K562 (cell line): ENCODE measurements around the gene KCNV2.

Source experiments
- ERF ChIP-seq: fragments of 450-650 bp; formaldehyde crosslinking; IDR thresholded peaks from 2 replicates; pipeline ENCODE4 v1.4.0; 2020; ENCODE audit warnings: mild to moderate bottlenecking, mixed read lengths
- MTF1 ChIP-seq: fragments of 250-450 bp; sonication (Bioruptor Pico); IDR thresholded peaks from 2 replicates; pipeline ENCODE4 v1.9.0; 2021; ENCODE audit warnings: moderate library complexity, mild to moderate bottlenecking, inconsistent platforms, borderline replicate concordance
- POLR2AphosphoS5 ChIP-seq: IDR thresholded peaks from 2 replicates; pipeline ENCODE4 v1.6.1; 2011; ENCODE audit warnings: mild to moderate bottlenecking, low read depth, low read length, moderate library complexity; ENCODE audit not compliant: control insufficient read depth, insufficient read depth
- RAD21 ChIP-seq, 2 experiments: fragments of 250-450 bp in 1 of 2; fragments of 450-650 bp in 1 of 2; sonication (Bioruptor Pico) in 1 of 2; formaldehyde crosslinking in 1 of 2; IDR thresholded peaks in 1 of 2; conservative IDR thresholded peaks in 1 of 2; 2 replicates each; pipeline versions ENCODE4 v1.4.0 to v1.8.0; 2020 to 2022; ENCODE audit warnings: mild to moderate bottlenecking in 2 of 2, moderate library complexity in 1 of 2
- RBFOX2 ChIP-seq: fragments of 200-400 bp; formaldehyde crosslinking; IDR thresholded peaks from 2 replicates; pipeline ENCODE4 v1.6.1; 2017; ENCODE audit warnings: low read depth, mild to moderate bottlenecking, low read length, moderate library complexity
- SMARCA4 ChIP-seq: fragments of 450-650 bp; IDR thresholded peaks from 2 replicates; pipeline ENCODE4 v1.6.1; 2016
- SP1 ChIP-seq: sonication (generic); formaldehyde crosslinking; IDR thresholded peaks from 2 replicates; pipeline ENCODE4 v1.8.1; 2022; ENCODE audit warnings: mild to moderate bottlenecking, missing genetic modification reagents
- TF ChIP-seq, protein P1 (sequence below), 3 experiments: fragments of 200-800 bp in 1 of 3; fragments of 250-450 bp in 1 of 3; fragments of 450-650 bp in 1 of 3; sonication (Bioruptor Pico) in 1 of 3; sonication (Bioruptor generic) in 1 of 3; formaldehyde crosslinking in 1 of 3; IDR thresholded peaks; 2 replicates each; pipeline versions ENCODE4 v1.6.1 to v1.8.0; 2016 to 2022; ENCODE audit warnings: mild to moderate bottlenecking in 2 of 3, missing genetic modification characterization in 2 of 3, missing compliant biosample characterization in 1 of 3, moderate library complexity in 1 of 3
- TF ChIP-seq, protein P2 (sequence below): fragments of 250-450 bp; sonication (Bioruptor Pico); IDR thresholded peaks from 2 replicates; pipeline ENCODE4 v1.5.1; 2021; ENCODE audit warnings: mild to moderate bottlenecking
- TF ChIP-seq, protein P3 (sequence below), 3 experiments: IDR thresholded peaks in 2 of 3; conservative IDR thresholded peaks in 1 of 3; 2 replicates each; pipeline ENCODE4 v1.5.1; 2011 to 2012; ENCODE audit warnings: low read length in 3 of 3, mild to moderate bottlenecking in 3 of 3, control low read depth in 2 of 3, improper control_type of control experiment in 1 of 3, inconsistent platforms in 1 of 3, low read depth in 1 of 3, mixed read lengths in 1 of 3, moderate library complexity in 1 of 3; ENCODE audit not compliant: insufficient read depth in 2 of 3
- TF ChIP-seq, protein P4 (sequence below): sonication (generic); formaldehyde crosslinking; IDR thresholded peaks from 2 replicates; pipeline ENCODE4 v1.8.1; 2023; ENCODE audit warnings: mild to moderate bottlenecking, missing genetic modification reagents

DNA sequence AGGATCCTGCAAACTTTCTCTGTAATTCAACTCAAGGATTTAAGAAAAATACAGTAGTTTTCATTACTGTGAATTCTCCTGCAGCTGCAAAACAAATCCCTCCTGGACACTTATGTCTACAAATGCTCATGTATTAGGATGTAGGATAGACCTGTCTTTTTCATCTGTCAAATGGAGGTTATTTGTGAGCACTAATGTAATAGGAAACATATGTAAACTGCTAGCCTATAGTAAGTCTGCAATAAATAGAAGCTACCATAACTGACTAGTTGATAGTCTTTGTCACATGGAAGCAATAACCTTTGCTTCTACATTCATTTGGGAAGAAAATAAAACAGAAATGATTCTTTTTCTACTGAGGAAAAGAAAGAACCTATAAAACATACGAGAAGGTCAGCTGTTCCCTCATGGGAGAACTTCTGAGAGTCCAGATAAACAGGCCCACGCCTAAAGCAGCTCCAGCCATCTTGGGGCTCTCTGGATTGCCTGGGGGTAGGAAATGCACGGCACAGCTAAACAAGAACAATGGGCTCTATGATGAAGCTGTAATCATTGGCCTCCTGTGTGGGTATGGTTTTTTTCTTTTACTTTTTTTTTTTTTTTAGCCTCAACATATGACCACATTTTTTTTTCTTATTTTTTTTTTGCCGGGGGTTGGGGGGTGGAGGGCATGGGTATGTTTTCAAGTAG lies 6.2 kb downstream of the KCNV2 start:
- no peak for TF ChIP-seq RAD21 (CRISPR knock-in tag; conservative IDR thresholded peaks at IDR 0.05 in 1 of 2, IDR thresholded peaks at IDR 0.05 in 1 of 2)
- TF ChIP-seq, protein P1, sequence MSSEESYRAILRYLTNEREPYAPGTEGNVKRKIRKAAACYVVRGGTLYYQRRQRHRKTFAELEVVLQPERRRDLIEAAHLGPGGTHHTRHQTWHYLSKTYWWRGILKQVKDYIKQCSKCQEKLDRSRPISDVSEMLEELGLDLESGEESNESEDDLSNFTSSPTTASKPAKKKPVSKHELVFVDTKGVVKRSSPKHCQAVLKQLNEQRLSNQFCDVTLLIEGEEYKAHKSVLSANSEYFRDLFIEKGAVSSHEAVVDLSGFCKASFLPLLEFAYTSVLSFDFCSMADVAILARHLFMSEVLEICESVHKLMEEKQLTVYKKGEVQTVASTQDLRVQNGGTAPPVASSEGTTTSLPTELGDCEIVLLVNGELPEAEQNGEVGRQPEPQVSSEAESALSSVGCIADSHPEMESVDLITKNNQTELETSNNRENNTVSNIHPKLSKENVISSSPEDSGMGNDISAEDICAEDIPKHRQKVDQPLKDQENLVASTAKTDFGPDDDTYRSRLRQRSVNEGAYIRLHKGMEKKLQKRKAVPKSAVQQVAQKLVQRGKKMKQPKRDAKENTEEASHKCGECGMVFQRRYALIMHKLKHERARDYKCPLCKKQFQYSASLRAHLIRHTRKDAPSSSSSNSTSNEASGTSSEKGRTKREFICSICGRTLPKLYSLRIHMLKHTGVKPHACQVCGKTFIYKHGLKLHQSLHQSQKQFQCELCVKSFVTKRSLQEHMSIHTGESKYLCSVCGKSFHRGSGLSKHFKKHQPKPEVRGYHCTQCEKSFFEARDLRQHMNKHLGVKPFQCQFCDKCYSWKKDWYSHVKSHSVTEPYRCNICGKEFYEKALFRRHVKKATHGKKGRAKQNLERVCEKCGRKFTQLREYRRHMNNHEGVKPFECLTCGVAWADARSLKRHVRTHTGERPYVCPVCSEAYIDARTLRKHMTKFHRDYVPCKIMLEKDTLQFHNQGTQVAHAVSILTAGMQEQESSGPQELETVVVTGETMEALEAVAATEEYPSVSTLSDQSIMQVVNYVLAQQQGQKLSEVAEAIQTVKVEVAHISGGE (CRISPR knock-in tag; IDR thresholded peaks at IDR 0.05), result no peak
- no peak for TF ChIP-seq MTF1 (CRISPR knock-in tag)
- no peak for TF ChIP-seq SMARCA4
- TF ChIP-seq RBFOX2, result no peak
- TF ChIP-seq, protein P2, sequence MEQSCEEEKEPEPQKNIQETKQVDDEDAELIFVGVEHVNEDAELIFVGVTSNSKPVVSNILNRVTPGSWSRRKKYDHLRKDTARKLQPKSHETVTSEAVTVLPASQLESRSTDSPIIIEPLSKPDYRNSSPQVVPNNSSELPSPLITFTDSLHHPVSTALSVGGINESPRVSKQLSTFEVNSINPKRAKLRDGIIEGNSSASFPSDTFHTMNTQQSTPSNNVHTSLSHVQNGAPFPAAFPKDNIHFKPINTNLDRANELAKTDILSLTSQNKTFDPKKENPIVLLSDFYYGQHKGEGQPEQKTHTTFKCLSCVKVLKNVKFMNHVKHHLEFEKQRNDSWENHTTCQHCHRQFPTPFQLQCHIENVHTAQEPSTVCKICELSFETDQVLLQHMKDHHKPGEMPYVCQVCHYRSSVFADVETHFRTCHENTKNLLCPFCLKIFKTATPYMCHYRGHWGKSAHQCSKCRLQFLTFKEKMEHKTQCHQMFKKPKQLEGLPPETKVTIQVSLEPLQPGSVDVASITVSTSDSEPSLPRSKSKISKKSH (CRISPR knock-in tag), result no peak
- TF ChIP-seq SP1 (CRISPR knock-in tag), result no peak
- no peak for TF ChIP-seq ERF
- no peak for TF ChIP-seq POLR2AphosphoS5
- TF ChIP-seq, protein P3, sequence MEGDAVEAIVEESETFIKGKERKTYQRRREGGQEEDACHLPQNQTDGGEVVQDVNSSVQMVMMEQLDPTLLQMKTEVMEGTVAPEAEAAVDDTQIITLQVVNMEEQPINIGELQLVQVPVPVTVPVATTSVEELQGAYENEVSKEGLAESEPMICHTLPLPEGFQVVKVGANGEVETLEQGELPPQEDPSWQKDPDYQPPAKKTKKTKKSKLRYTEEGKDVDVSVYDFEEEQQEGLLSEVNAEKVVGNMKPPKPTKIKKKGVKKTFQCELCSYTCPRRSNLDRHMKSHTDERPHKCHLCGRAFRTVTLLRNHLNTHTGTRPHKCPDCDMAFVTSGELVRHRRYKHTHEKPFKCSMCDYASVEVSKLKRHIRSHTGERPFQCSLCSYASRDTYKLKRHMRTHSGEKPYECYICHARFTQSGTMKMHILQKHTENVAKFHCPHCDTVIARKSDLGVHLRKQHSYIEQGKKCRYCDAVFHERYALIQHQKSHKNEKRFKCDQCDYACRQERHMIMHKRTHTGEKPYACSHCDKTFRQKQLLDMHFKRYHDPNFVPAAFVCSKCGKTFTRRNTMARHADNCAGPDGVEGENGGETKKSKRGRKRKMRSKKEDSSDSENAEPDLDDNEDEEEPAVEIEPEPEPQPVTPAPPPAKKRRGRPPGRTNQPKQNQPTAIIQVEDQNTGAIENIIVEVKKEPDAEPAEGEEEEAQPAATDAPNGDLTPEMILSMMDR (IDR thresholded peaks at IDR 0.05 in 2 of 3, conservative IDR thresholded peaks at IDR 0.05 in 1 of 3; ENCODE audit: insufficient read depth in 2 of 3, low read depth in 1 of 3, low read length in 3 of 3), result no peak
- TF ChIP-seq, protein P4, sequence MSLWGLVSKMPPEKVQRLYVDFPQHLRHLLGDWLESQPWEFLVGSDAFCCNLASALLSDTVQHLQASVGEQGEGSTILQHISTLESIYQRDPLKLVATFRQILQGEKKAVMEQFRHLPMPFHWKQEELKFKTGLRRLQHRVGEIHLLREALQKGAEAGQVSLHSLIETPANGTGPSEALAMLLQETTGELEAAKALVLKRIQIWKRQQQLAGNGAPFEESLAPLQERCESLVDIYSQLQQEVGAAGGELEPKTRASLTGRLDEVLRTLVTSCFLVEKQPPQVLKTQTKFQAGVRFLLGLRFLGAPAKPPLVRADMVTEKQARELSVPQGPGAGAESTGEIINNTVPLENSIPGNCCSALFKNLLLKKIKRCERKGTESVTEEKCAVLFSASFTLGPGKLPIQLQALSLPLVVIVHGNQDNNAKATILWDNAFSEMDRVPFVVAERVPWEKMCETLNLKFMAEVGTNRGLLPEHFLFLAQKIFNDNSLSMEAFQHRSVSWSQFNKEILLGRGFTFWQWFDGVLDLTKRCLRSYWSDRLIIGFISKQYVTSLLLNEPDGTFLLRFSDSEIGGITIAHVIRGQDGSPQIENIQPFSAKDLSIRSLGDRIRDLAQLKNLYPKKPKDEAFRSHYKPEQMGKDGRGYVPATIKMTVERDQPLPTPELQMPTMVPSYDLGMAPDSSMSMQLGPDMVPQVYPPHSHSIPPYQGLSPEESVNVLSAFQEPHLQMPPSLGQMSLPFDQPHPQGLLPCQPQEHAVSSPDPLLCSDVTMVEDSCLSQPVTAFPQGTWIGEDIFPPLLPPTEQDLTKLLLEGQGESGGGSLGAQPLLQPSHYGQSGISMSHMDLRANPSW (CRISPR knock-in tag), result no peak
